ENCODE measurements around the gene SIGLEC8. TPM values are rescaled to one million over a fixed set of nuclear protein-coding genes. Genes with fewer than 3 reads are reported as not detected.
"Not testable (repeated sequence)": the region's sequence is repeated elsewhere in the genome, so short reads cannot be mapped to it uniquely, and the experiment has no call there.

SIGLEC8 gene
- total RNA-seq, 1 donor from 2014 or later: not detected

DNA sequence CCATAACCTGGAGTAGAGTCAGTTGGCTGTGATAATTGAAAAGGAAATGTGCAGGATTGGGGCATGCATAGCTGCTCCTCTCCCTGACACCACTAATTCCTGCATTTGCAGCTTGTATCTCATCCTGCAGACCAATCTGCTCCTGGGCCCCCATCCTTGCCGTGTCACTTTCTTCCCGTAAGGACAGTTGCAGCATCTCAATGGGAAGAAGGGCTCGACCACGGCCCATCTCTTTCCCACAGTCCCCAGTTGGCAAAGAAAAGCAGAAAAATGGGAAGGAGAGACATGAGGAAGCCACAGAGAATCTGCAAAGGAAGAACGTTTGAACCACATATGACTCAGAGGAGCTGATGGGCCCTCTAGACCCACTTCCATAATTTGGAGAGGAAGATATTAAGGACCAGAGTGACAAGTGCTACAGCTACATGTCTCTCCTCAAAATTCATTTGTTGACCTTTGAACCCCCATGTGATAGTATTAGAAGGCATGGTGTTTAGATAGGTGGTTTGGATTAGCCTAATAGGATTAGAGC lies 45.1 kb upstream of the SIGLEC8 start:
- no peak overlapping the region for H3K27ac Mint-ChIP-seq (ENCODE audit: unreplicated experiment)
- H3K9me3 Mint-ChIP-seq (ENCODE audit: low read depth): peaks cover 14% of the 10 kb centered on the region

DNA sequence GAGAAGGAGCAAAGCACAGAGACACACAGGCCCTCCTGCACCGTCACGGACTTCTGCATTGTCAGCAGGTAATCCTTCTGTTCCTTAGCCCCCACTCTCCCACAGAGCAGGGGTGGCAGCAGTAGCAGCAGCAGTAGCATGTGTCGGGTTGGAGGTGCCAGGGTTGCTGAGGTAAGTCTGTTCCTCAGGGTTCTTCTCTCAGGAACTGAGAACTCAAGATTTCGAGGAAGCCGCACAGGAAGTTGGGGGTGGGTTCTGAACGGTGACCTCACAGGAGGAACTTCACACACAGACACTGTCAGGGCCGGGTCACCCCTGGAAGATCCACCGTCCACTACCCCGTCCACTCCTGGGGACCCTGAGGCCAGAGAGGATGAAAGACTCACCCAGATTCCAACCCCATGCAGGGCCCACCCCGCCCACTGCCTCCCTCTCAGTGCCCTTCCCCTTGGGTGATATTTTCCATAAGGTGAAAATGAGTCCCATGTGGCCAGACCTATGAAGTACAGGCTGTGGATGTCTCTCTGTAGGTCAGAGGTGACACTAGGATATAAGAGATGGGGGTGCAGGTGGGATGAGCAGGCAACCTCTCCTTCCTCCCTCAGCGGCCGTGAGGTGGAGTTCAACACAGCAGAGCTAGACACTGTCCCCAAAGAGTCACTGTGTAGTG lies 43.5 kb upstream of the SIGLEC8 start, which contains the start of gene SIGLEC12:
Gene SIGLEC12, minus strand, starts transcription at position 207 of the 670 bp plus-strand sequence. Its CDS starts 67 bp downstream, at position 140.
- Mint-ChIP-seq H3K9me3 (ENCODE audit: low read depth) (peaks cover 14% of the 10 kb centered on the region), H3K4me1 (ENCODE audit: low read depth) (no peaks in the 10 kb centered on the region), H3K27me3 (ENCODE audit: low read depth) (no peaks in the 10 kb centered on the region), H3K36me3 (ENCODE audit: low read depth) (no peaks in the 10 kb centered on the region), H3K4me3 (ENCODE audit: unreplicated experiment) (no peak within 1 kb of the TSS), H3K27ac (ENCODE audit: unreplicated experiment) (no peak within 1 kb of the TSS)
- TF ChIP-seq, protein P1, sequence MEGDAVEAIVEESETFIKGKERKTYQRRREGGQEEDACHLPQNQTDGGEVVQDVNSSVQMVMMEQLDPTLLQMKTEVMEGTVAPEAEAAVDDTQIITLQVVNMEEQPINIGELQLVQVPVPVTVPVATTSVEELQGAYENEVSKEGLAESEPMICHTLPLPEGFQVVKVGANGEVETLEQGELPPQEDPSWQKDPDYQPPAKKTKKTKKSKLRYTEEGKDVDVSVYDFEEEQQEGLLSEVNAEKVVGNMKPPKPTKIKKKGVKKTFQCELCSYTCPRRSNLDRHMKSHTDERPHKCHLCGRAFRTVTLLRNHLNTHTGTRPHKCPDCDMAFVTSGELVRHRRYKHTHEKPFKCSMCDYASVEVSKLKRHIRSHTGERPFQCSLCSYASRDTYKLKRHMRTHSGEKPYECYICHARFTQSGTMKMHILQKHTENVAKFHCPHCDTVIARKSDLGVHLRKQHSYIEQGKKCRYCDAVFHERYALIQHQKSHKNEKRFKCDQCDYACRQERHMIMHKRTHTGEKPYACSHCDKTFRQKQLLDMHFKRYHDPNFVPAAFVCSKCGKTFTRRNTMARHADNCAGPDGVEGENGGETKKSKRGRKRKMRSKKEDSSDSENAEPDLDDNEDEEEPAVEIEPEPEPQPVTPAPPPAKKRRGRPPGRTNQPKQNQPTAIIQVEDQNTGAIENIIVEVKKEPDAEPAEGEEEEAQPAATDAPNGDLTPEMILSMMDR (IDR thresholded peaks at IDR 0.05): no peak
- no peak for DNase-seq (ENCODE audit: low spot score)

More for the DNA sequence above, 45.1 kb upstream of the SIGLEC8 start:
- Mint-ChIP-seq H3K4me1 (ENCODE audit: low read depth) (no peaks in the 10 kb centered on the region), H3K36me3 (ENCODE audit: low read depth) (no peaks in the 10 kb centered on the region), H3K27me3 (ENCODE audit: low read depth) (no peaks in the 10 kb centered on the region), H3K4me3 (ENCODE audit: unreplicated experiment) (no peak overlapping the region)
- TF ChIP-seq, protein P1 (IDR thresholded peaks at IDR 0.05): no peak
- DNase-seq (ENCODE audit: low spot score): no peak

DNA sequence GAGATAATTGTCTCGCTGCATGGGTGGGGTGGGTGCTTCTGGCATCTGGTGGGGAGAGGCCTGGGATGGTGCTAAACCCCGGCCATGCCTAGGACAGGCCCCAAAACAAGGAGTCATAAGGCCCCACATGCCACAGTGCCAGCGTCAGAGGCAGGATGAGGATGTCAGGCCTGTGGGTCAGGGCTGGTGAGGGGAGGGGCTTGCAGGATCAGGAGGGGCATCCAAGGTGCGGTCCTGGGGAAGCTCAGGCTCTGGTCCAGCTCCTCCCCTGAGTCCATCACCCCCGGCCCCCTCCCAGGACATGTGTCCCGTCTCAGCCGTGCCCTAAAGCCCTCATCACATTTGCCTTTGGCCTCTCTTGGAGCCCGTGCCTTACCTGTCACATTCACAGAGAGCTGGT lies 42.7 kb upstream of the SIGLEC8 start:
- H3K9me3 Mint-ChIP-seq (ENCODE audit: low read depth): peaks cover 14% of the 10 kb centered on the region
- not testable (repeated sequence) for H3K27me3 Mint-ChIP-seq (ENCODE audit: low read depth); H3K4me3 Mint-ChIP-seq (ENCODE audit: unreplicated experiment); H3K36me3 Mint-ChIP-seq (ENCODE audit: low read depth); H3K4me1 Mint-ChIP-seq (ENCODE audit: low read depth); H3K27ac Mint-ChIP-seq (ENCODE audit: unreplicated experiment); DNase-seq (ENCODE audit: low spot score)

DNA sequence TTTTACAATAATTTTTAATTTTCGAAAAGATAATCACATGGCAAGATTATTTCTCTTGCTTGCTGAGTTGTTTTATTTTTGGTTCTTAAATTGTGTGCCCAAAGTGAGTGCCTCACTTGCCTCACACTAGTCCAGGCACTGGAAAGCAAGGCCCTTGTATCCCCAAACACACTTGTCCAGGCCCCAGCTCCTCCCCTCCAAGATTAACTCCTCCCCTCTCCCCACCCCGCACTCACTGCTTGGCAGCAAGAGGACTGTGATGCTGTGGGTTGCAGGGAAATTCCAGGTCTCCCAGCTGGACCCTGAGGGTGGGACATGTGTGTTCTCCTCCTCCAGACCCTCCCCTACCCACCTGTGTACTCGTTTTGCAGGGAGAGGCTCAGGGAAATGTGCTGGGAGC lies 39.4 kb upstream of the SIGLEC8 start:
- no peaks in the 10 kb centered on the region for H3K36me3 Mint-ChIP-seq (ENCODE audit: low read depth)
- TF ChIP-seq, protein P1 (IDR thresholded peaks at IDR 0.05): no peak
- DNase-seq (ENCODE audit: low spot score): no peak
- no peaks in the 10 kb centered on the region for H3K27me3 Mint-ChIP-seq (ENCODE audit: low read depth)
- peaks cover 20% of the 10 kb centered on the region for H3K9me3 Mint-ChIP-seq (ENCODE audit: low read depth)
- no peak overlapping the region for H3K4me3 Mint-ChIP-seq (ENCODE audit: unreplicated experiment)
- H3K4me1 Mint-ChIP-seq (ENCODE audit: low read depth): no peaks in the 10 kb centered on the region
- H3K27ac Mint-ChIP-seq (ENCODE audit: unreplicated experiment): no peak overlapping the region

DNA sequence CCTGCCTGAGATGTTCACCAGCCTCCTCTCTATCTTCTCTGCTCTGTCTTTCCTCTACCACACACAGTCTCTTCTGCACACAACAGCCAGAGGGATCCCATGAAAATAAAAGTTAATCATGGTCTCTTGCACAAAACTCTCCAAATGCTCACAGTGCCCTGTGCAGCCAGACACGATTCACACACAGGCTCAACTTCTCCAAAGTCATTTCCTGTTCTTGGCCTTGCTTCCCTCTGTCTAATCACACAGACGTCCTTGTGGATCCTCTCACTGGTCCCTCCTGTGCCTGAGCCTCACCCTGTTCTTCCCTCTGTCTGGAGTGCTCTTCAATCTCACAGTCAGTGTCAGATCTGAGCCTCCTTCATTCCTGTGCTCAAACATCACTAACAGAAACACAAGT lies 35.5 kb upstream of the SIGLEC8 start:
- TF ChIP-seq, protein P1 (IDR thresholded peaks at IDR 0.05): no peak
- Mint-ChIP-seq H3K9me3 (ENCODE audit: low read depth) (peaks cover 19% of the 10 kb centered on the region), H3K27me3 (ENCODE audit: low read depth) (no peaks in the 10 kb centered on the region), H3K27ac (ENCODE audit: unreplicated experiment) (no peak overlapping the region), H3K4me3 (ENCODE audit: unreplicated experiment) (no peak overlapping the region), H3K4me1 (ENCODE audit: low read depth) (no peaks in the 10 kb centered on the region), H3K36me3 (ENCODE audit: low read depth) (no peaks in the 10 kb centered on the region)
- no peak for DNase-seq (ENCODE audit: low spot score)

DNA sequence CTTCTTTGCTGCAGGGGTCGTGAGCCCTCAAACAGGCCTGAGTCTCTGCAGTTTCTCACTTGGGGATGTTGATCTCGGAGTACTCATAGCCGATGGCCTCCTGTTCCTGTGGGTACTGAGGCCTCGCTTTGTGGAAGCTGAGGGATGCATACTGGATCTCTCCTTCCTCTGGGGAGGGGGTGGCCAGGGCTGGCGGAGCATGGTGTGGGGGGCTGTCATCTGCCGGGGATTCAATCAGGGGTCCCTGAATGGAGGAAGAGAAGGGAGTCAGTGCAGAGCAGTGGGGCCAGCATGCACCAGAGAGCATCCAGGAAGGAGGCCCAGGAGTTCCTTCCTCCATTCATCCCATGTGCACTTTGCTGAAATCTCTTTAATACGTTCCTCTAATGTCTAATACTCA lies 33.3 kb upstream of the SIGLEC8 start:
- no peak overlapping the region for H3K4me3 Mint-ChIP-seq (ENCODE audit: unreplicated experiment)
- peaks cover 17% of the 10 kb centered on the region for H3K9me3 Mint-ChIP-seq (ENCODE audit: low read depth)
- H3K36me3 Mint-ChIP-seq (ENCODE audit: low read depth): no peaks in the 10 kb centered on the region

More for the DNA sequence above, 33.3 kb upstream of the SIGLEC8 start:
- Mint-ChIP-seq H3K27me3 (ENCODE audit: low read depth) (no peaks in the 10 kb centered on the region), H3K27ac (ENCODE audit: unreplicated experiment) (no peak overlapping the region), H3K4me1 (ENCODE audit: low read depth) (no peaks in the 10 kb centered on the region)
- TF ChIP-seq, protein P1 (IDR thresholded peaks at IDR 0.05): no peak
- no peak for DNase-seq (ENCODE audit: low spot score)
